Measurements from ENCODE around the gene RNF223.

The RNF223 gene

GRCh38 chr1:1035291-1035943 is 38.7 kb downstream of the RNF223 start:
- Histone ChIP-seq H3K27me3 (peaks cover 98% of the 10 kb centered on the region), H3K9me3 (no peaks in the 10 kb centered on the region), H3K4me1 (ENCODE audit: control insufficient read depth in 1 of 2, insufficient read depth in 1 of 2, low read depth in 1 of 2, low read length in 1 of 2) (peaks cover 11 to 20% of the 10 kb centered on the region in 2 experiments), H3K4me3 (ENCODE audit: low read depth in 1 of 2, low read length in 1 of 2) (no peak overlapping the region), H3K36me3 (no peaks in the 10 kb centered on the region), H3K27ac (no peak overlapping the region)
- no peak for TF ChIP-seq CTCF (IDR thresholded peaks at IDR 0.05)

GRCh38 chr1:1034439-1034781 is 39.7 kb downstream of the RNF223 start:
- Histone ChIP-seq H3K9me3 (no peaks in the 10 kb centered on the region), H3K4me3 (ENCODE audit: low read depth in 1 of 2, low read length in 1 of 2) (no peak overlapping the region), H3K27ac (no peak overlapping the region), H3K4me1 (ENCODE audit: control insufficient read depth in 1 of 2, insufficient read depth in 1 of 2, low read depth in 1 of 2, low read length in 1 of 2) (peaks cover 4 to 15% of the 10 kb centered on the region in 2 experiments), H3K36me3 (no peaks in the 10 kb centered on the region), H3K27me3 (peaks cover 88% of the 10 kb centered on the region)
- TF ChIP-seq CTCF (IDR thresholded peaks at IDR 0.05), result no peak

GRCh38 chr1:1033731-1034438 is 40.2 kb downstream of the RNF223 start:
- no peaks in the 10 kb centered on the region for H3K36me3 ChIP-seq
- H3K9me3 ChIP-seq, result no peaks in the 10 kb centered on the region
- H3K27me3 ChIP-seq, result peaks cover 83% of the 10 kb centered on the region
- no peak for TF ChIP-seq CTCF (IDR thresholded peaks at IDR 0.05)
- H3K4me1 ChIP-seq (ENCODE audit: control insufficient read depth in 1 of 2, insufficient read depth in 1 of 2, low read depth in 1 of 2, low read length in 1 of 2), result peaks cover 4 to 15% of the 10 kb centered on the region in 2 experiments
- no peak overlapping the region for H3K27ac ChIP-seq
- no peak overlapping the region for H3K4me3 ChIP-seq (ENCODE audit: low read depth in 1 of 2, low read length in 1 of 2)

GRCh38 chr1:1033009-1033587 is 41.0 kb downstream of the RNF223 start:
- Histone ChIP-seq H3K27me3 (peaks cover 76% of the 10 kb centered on the region), H3K27ac (no peak overlapping the region), H3K4me3 (ENCODE audit: low read depth in 1 of 2, low read length in 1 of 2) (peak overlapping the region; percentile 38 to 49), H3K36me3 (no peaks in the 10 kb centered on the region), H3K4me1 (ENCODE audit: control insufficient read depth in 1 of 2, insufficient read depth in 1 of 2, low read depth in 1 of 2, low read length in 1 of 2) (peaks cover 4 to 15% of the 10 kb centered on the region in 2 experiments), H3K9me3 (no peaks in the 10 kb centered on the region)
- no peak for TF ChIP-seq CTCF (IDR thresholded peaks at IDR 0.05)

GRCh38 chr1:1032424-1032823 is 41.7 kb downstream of the RNF223 start:
- Histone ChIP-seq H3K9me3 (no peaks in the 10 kb centered on the region), H3K27ac (no peak overlapping the region), H3K36me3 (no peaks in the 10 kb centered on the region), H3K4me3 (ENCODE audit: low read depth in 1 of 2, low read length in 1 of 2) (no peak overlapping the region), H3K27me3 (peaks cover 76% of the 10 kb centered on the region), H3K4me1 (ENCODE audit: control insufficient read depth in 1 of 2, insufficient read depth in 1 of 2, low read depth in 1 of 2, low read length in 1 of 2) (peaks cover 4 to 15% of the 10 kb centered on the region in 2 experiments)
- TF ChIP-seq CTCF (IDR thresholded peaks at IDR 0.05), result no peak

Data from neutrophil (primary cell).